Mucosa of descending colon (tissue), 3 donors: ENCODE results near the gene WHRN. TPM values are rescaled to one million over a fixed set of nuclear protein-coding genes. Genes with fewer than 3 reads are reported as not detected.

ENCODE experiments used
- ATAC-seq: fragments of 200-7000 bp; cut with Tn5 transposase; one replicate; pipeline ENCODE4 v1.9.1; 2020; ENCODE audit warnings: mild to moderate bottlenecking, moderate library complexity
- DNase-seq, 3 donors: peaks; one replicate each; pipeline ENCODE4 v3.0.0-alpha.2; 2020
- H3K36me3 ChIP-seq: fragments of 200-600 bp; one replicate; pipeline ENCODE4 v1.8.0; 2021; ENCODE audit warnings: low read depth, mild to moderate bottlenecking
- H3K4me1 ChIP-seq: fragments of 200-600 bp; one replicate; pipeline ENCODE4 v1.8.0; 2021; ENCODE audit warnings: low read depth, mild to moderate bottlenecking
- H3K4me3 ChIP-seq: fragments of 200-600 bp; one replicate; pipeline ENCODE4 v1.8.0; 2021; ENCODE audit warnings: mild to moderate bottlenecking
- H3K9me3 ChIP-seq: fragments of 200-600 bp; one replicate; pipeline ENCODE4 v1.8.0; 2021; ENCODE audit warnings: mild to moderate bottlenecking
- CTCF ChIP-seq: fragments of 200-600 bp; IDR thresholded peaks from one replicate; pipeline ENCODE4 v1.8.0; 2022; ENCODE audit warnings: antibody characterized with exemption, mild to moderate bottlenecking
- intact Hi-C, 2 donors: fragments of 100-400 bp; cut with DNase I in 1 of 2; cut with micrococcal nuclease in 1 of 2; formaldehyde crosslinking; loops; one replicate each; pipeline versions ENCODE4 v1.11.0 to v1.11.1; 2022; cut with DNase I, micrococcal nuclease
- total RNA-seq, 3 donors: library from RNA; stranded (reverse); fragmentation: NEBNext Ultra II Directional in 2 of 3; extraction: Animal tissue kit (Norgen Biotek cat#: 25700) in 2 of 3; gene quantifications; one replicate each; pipeline versions ENCODE4 v1.2.1 to v1.2.4, GENCODE V29; 2021 to 2023
- donor health status: DM: no; HTN: no; CAD: no; lungs with moderate emphysema.
- donor health status: DM: no; HTN: no; CAD: no.
- donor health status: DM: no; HTN: yes; CAD: no.

The WHRN gene
- total RNA-seq, 3 donors from 2014 or later = 2.8 to 19.1 (median 4.7) TPM

- no peak for TF ChIP-seq CTCF
- ATAC-seq (peak; percentile 72), DNase-seq (peak in 2 of 3 donors; percentile 31 to 71)
- intact Hi-C loops = loop anchor here in 1 of 2 donors (10.0 kb wide), 1 partner anchor 71 kb away; the partner anchor contains the start of gene ATP6V1G1
- no peak overlapping the region for H3K4me3 ChIP-seq
- peaks cover 3% of the 10 kb centered on the region for H3K4me1 ChIP-seq
- H3K36me3 ChIP-seq = no peaks in the 10 kb centered on the region
- H3K9me3 ChIP-seq = no peaks in the 10 kb centered on the region
These were observed 8.0 kb upstream of the WHRN start for GRCh38 chr9:114513055-114513958.

GRCh38 chr9:114511978-114512874, 7.0 kb upstream of the WHRN start:
- Histone ChIP-seq H3K4me1 (peaks cover 3% of the 10 kb centered on the region), H3K36me3 (no peaks in the 10 kb centered on the region), H3K4me3 (no peak overlapping the region), H3K9me3 (no peaks in the 10 kb centered on the region)
- TF ChIP-seq CTCF = no peak
- DNase-seq (peak in 2 of 3 donors; percentile 21 to 46), ATAC-seq (peak; percentile 92)
- intact Hi-C loops = loop anchor here in 1 of 2 donors (10.0 kb wide), 1 partner anchor 73 kb away; the partner anchor contains the start of gene ATP6V1G1

GRCh38 chr9:114507726-114508125, 2.5 kb upstream of the WHRN start:
- no peak for TF ChIP-seq CTCF
- H3K4me1 ChIP-seq = peaks cover 16% of the 10 kb centered on the region
- intact Hi-C loops = no loop called here
- H3K9me3 ChIP-seq = no peaks in the 10 kb centered on the region
- H3K36me3 ChIP-seq = no peaks in the 10 kb centered on the region
- no peak for ATAC-seq
- no peak overlapping the region for H3K4me3 ChIP-seq
- peak in 1 of 3 donors; percentile 18 for DNase-seq

- DNase-seq (no peak), ATAC-seq (no peak)
- Histone ChIP-seq H3K9me3 (no peaks in the 10 kb centered on the region), H3K36me3 (no peaks in the 10 kb centered on the region), H3K4me3 (no peak overlapping the region), H3K4me1 (peaks cover 14% of the 10 kb centered on the region)
- intact Hi-C loops = no loop called here
- no peak for TF ChIP-seq CTCF
These were observed 763 bp upstream of the WHRN start for GRCh38 chr9:114506082-114506390.

- intact Hi-C loops = no loop called here
- peak; percentile 14 for TF ChIP-seq CTCF
- H3K36me3 ChIP-seq = no peaks in the 10 kb centered on the region
- no peaks in the 10 kb centered on the region for H3K9me3 ChIP-seq
- DNase-seq = peak; percentile 33 to 76 (median 70)
- peak; percentile 60 for ATAC-seq
- peak overlapping the region; percentile 39 for H3K4me3 ChIP-seq
- peaks cover 14% of the 10 kb centered on the region for H3K4me1 ChIP-seq
These were observed 709 bp downstream of the WHRN start for GRCh38 chr9:114504341-114505186.
